GM19193 (cell line): ENCODE data around the gene SPATS2L.
A peak's percentile ranks its signal among the peaks of the same experiment; 100 is the strongest.

Source experiments
- POLR2A ChIP-seq: IDR thresholded peaks from 4 replicates; pipeline ENCODE4 v1.6.1; 2011; ENCODE audit not compliant: insufficient read depth, insufficient read length; ENCODE audit errors: extremely low read depth

The SPATS2L gene

GRCh38 chr2:200482194-200482593 lies 175.7 kb downstream of the SPATS2L start:
- no peak for TF ChIP-seq POLR2A

- no peak for TF ChIP-seq POLR2A
These were observed 177.3 kb downstream of the SPATS2L start for GRCh38 chr2:200483729-200484198.

DNA sequence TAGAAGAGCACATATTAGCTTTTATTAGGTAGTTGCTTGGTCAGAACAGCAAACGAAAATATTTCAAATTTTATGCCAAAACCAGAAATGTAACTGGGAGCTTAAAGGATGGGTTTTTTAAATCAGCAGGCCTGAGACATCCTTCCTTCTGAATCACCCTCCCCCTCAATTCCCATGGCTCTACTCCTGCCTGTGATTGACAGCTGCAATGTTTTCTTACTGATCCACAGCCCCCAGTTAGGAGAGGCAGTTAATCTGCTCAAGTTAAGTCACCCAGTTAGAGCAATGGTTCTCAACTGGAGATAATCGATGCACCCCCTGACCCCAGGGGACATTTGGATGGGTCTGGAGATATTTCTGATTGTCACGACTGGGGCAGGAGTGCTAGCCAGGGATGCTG lies 178.4 kb downstream of the SPATS2L start:
- no peak for TF ChIP-seq POLR2A

GRCh38 chr2:200486529-200486928 lies 180.0 kb downstream of the SPATS2L start:
- TF ChIP-seq POLR2A, result no peak

DNA sequence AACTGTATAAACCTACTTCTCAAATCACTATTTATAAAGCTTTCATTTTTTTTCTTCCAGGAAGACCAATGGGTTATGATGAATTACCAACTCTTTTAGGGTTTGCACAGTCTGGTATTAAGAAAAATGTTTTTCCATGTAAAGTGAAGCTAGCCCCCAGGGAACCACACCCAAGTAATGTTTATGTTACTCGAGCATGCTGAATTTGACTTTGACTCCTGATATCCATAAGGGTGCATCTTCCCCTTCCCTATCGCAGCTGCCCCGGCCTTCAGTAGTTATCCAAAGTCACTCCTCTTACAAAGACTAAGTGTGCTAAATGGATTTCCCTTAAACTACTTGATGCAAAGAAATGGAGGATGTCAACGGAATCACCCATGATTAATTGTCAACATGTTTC lies 181.7 kb downstream of the SPATS2L start:
- no peak for TF ChIP-seq POLR2A

DNA sequence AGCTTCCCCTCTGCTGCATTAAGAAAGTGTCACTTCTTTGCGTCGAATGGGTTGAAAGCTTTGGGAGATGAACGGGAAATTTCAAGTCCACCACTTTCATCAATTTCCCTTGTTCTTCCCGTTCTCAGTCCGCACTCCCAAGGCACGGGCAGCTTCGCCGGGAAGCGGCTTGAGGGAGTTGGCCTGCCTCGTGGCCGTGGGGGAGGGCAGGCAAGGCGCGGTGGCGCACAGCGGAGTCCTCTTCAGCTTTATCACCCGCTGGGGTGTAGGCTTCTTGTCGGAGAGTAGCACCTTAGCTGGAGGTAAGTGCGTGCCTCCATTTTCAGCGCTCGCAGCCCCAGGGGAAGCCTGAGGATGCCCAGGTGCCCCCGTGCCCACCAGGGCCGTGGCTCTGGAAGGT lies 183.5 kb downstream of the SPATS2L start:
- TF ChIP-seq POLR2A, result no peak

DNA sequence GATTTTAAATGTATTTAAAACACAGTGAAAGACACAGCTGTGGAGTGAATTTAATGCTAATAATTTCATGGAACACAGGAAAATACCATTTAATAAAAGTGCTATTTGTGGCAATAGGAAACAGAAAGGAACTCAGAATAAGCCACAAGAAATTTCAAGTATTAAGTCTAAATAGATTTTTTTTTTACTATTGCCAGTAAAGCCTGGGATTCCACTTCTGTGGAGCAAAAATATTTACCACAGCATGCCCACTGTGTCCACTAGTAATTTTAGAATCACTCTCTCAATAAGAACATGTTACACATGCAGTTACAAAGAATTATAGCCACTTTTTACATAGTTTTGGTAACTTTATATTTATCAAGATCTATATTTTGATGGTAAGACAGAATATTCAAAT lies 186.2 kb downstream of the SPATS2L start:
- TF ChIP-seq POLR2A, result no peak

- TF ChIP-seq POLR2A, result no peak
These were observed 187.6 kb downstream of the SPATS2L start for GRCh38 chr2:200494048-200494447.

DNA sequence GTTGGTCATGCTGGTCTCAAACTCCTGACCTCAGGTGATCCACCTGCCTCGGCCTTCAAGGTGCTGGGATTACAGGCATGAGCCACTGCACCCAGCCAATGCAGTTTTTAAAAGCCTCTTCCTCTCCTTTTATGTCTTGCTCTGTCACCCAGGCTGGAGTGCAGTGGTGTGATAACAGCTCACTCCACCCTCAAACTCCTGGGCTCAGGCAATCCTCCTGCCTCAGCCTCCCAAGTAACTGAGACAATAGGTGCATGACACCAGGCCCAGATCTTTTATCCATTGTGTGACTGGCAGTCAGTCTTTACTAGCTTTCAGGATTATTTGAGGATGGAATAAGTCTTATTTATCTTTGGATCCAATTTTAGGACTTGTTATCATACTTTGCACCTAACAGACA lies 190.2 kb downstream of the SPATS2L start:
- no peak for TF ChIP-seq POLR2A

DNA sequence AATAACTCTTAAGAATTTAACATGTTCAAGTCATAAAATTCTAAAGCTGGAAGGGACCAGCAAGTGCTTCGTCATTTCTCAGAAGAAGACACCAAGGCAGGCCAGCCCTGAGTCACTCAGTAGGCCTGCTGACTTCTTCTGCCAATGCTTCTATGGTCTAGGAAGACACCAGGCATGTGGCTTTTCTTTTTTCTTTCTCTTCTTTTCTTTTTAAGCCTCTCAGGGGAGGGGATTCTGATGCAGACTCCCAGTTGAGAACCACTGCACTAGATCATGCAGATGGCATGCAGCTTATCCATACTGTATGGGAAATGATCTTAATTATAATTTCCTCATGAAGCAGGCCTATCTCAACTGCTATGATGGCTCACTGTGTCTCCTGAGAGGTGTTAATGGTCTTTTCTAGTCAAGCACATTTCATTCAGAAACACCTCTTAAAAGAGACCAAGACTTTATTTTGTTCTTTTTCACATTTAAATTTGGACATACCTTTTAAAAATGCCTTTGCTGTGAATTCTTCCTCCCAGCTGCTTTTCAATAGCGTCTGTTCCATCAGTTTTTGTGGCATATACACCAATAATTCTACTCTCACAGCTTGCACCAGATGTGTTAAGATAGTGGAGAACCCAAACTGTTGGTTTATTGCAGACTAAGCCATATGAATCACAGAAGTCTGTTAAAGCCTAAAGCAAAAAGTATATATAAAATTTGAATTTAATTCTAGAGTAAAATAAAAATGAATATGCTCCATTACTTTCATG lies 192.1 kb downstream of the SPATS2L start:
- no peak for TF ChIP-seq POLR2A

DNA sequence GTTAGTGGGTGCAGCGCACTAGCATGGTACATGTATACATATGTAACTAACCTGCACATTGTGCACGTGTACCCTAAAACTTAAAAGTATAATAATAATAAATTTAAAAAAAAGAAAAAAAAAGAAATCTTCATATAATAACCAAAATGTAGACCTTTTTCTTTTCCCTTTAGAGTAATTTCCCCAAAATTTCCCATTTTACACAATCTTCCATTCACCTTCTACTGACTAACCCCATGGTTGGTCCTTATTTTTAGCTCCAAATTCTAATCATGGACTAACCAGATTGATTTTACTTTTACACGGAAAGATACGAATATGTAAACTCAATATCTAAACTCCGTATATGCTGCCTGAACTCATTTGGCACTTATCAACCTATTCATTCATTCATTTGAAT lies 195.7 kb downstream of the SPATS2L start:
- TF ChIP-seq POLR2A, result no peak

- no peak for TF ChIP-seq POLR2A
These were observed 200.2 kb downstream of the SPATS2L start for GRCh38 chr2:200506679-200507078.

DNA sequence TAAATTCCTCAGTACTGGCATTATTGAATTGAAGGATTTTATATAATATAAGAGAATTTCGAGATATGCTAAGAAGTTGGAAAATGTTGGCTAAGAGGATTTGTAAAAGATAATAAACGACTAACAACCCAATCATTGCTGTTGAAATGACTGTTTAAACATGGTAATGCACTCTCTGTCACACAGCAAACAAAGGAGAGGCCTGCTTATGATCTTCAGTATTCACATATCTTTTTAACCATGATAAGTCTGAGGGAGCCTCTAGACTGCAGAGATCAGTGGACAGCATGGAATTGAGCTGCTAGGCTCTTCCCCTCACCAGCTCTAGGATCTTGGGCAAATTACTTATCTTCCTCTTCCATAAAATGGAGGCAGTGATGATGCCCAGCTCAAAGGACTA lies 200.7 kb downstream of the SPATS2L start:
- TF ChIP-seq POLR2A, result no peak

GRCh38 chr2:200509235-200509611 lies 202.7 kb downstream of the SPATS2L start:
- TF ChIP-seq POLR2A, result no peak

- peak; percentile 87 for TF ChIP-seq POLR2A
These were observed 203.3 kb downstream of the SPATS2L start, which contains the start of gene KCTD18 for GRCh38 chr2:200509612-200510433. Gene KCTD18, minus strand, starts transcription at chr2:200510068. Its CDS starts 3,052 bp downstream, at chr2:200507016.

DNA sequence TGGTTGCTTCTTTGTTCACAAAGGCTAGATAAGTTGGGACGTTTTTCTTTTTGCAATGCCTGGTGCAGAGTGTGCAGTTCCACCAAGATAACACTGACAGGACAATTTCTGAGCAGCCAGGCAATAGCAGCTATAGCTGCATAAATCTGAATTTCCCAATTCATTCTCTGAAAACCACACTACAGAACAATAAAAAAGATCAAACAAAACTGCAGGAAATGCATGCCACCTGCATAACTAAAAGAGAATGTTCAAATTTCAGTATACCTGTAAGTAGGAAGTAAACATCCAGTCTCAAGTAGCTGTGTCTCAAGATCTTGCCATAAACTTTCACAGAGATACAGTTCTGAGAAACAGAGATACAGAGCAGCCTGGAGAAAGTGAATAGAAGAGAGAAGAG lies 208.7 kb downstream of the SPATS2L start:
- TF ChIP-seq POLR2A, result no peak

GRCh38 chr2:200523158-200523557 lies 216.7 kb downstream of the SPATS2L start:
- no peak for TF ChIP-seq POLR2A

GRCh38 chr2:200523604-200524003 lies 217.1 kb downstream of the SPATS2L start:
- no peak for TF ChIP-seq POLR2A
